Mucosa of rectum (tissue), 2 donors: ENCODE measurements around the gene KDSR.
A peak's percentile ranks its signal among the peaks of the same experiment; 100 is the strongest.

Experiments
- H3K27ac ChIP-seq, 2 donors: one replicate each; pipeline ENCODE4 v1.7.0; 2013; ENCODE audit warnings: inconsistent platforms in 2 of 2, low read depth in 2 of 2, low read length in 2 of 2
- H3K27me3 ChIP-seq, 2 donors: one replicate each; pipeline ENCODE4 v1.7.0; 2013; ENCODE audit warnings: low read length in 2 of 2; ENCODE audit not compliant: control insufficient read depth in 2 of 2, insufficient read depth in 2 of 2
- H3K36me3 ChIP-seq, 2 donors: one replicate each; pipeline ENCODE4 v1.7.0; 2013; ENCODE audit warnings: low read length in 2 of 2; ENCODE audit not compliant: control insufficient read depth in 2 of 2, insufficient read depth in 2 of 2
- H3K4me1 ChIP-seq, 2 donors: one replicate each; pipeline ENCODE4 v1.7.0; 2013; ENCODE audit warnings: low read length in 2 of 2, mild to moderate bottlenecking in 1 of 2; ENCODE audit not compliant: control insufficient read depth in 2 of 2, insufficient read depth in 2 of 2
- H3K4me3 ChIP-seq, 2 donors: one replicate each; pipeline ENCODE4 v1.7.0; 2013; ENCODE audit warnings: low read length in 2 of 2
- H3K9ac ChIP-seq, 2 donors: one replicate each; pipeline ENCODE4 v1.7.0; 2013; ENCODE audit warnings: low read length in 2 of 2, low read depth in 1 of 2, mild to moderate bottlenecking in 1 of 2
- H3K9me3 ChIP-seq, 2 donors: one replicate each; pipeline ENCODE4 v1.7.0; 2013; ENCODE audit warnings: low read length in 2 of 2; ENCODE audit not compliant: control insufficient read depth in 2 of 2
- donor health status: healthy.
- donor health status: Normal muscosa, but diverticular disease.

KDSR gene

GRCh38 chr18:63322908-63323634 lies 43.9 kb downstream of the KDSR start:
- Histone ChIP-seq H3K36me3 (no peaks in the 10 kb centered on the region), H3K27me3 (no peaks in the 10 kb centered on the region), H3K4me1 (peaks cover 9 to 13% of the 10 kb centered on the region in 2 donors), H3K27ac (peak overlapping the region; percentile 7 to 20), H3K4me3 (no peak overlapping the region), H3K9me3 (no peaks in the 10 kb centered on the region), H3K9ac (peak overlapping the region in 1 of 2 donors; percentile 37)

- H3K4me3 ChIP-seq, result no peak overlapping the region
- H3K9ac ChIP-seq, result no peak overlapping the region
- H3K36me3 ChIP-seq, result no peaks in the 10 kb centered on the region
- H3K27me3 ChIP-seq, result no peaks in the 10 kb centered on the region
- peaks cover 13 to 16% of the 10 kb centered on the region in 2 donors for H3K4me1 ChIP-seq
- H3K9me3 ChIP-seq, result no peaks in the 10 kb centered on the region
- peak overlapping the region in 1 of 2 donors; percentile 7 for H3K27ac ChIP-seq
These were observed 44.8 kb downstream of the KDSR start for GRCh38 chr18:63322206-63322605.

- H3K4me3 ChIP-seq, result peak overlapping the region in 1 of 2 donors; percentile 81
- H3K27ac ChIP-seq, result peak overlapping the region in 1 of 2 donors; percentile 85
- peaks cover 13 to 16% of the 10 kb centered on the region in 2 donors for H3K4me1 ChIP-seq
- peak overlapping the region; percentile 76 to 90 for H3K9ac ChIP-seq
- H3K27me3 ChIP-seq, result no peaks in the 10 kb centered on the region
- no peaks in the 10 kb centered on the region for H3K36me3 ChIP-seq
- H3K9me3 ChIP-seq, result no peaks in the 10 kb centered on the region
These were observed 45.7 kb downstream of the KDSR start for GRCh38 chr18:63321291-63321690.

- Histone ChIP-seq H3K9me3 (no peaks in the 10 kb centered on the region), H3K9ac (peak overlapping the region; percentile 76 to 90), H3K4me3 (peak overlapping the region; percentile 81 to 85), H3K36me3 (no peaks in the 10 kb centered on the region), H3K27ac (peak overlapping the region; percentile 84 to 85), H3K27me3 (no peaks in the 10 kb centered on the region), H3K4me1 (peaks cover 13 to 16% of the 10 kb centered on the region in 2 donors)
These were observed 46.1 kb downstream of the KDSR start for GRCh38 chr18:63320975-63321265.

- Histone ChIP-seq H3K4me1 (peaks cover 13 to 16% of the 10 kb centered on the region in 2 donors), H3K9ac (peak overlapping the region; percentile 76 to 90), H3K27ac (peak overlapping the region; percentile 84 to 85), H3K4me3 (peak overlapping the region; percentile 81 to 85), H3K9me3 (no peaks in the 10 kb centered on the region), H3K36me3 (no peaks in the 10 kb centered on the region), H3K27me3 (no peaks in the 10 kb centered on the region)
These were observed 46.7 kb downstream of the KDSR start for GRCh38 chr18:63320123-63320974.

- H3K4me1 ChIP-seq, result peaks cover 13 to 16% of the 10 kb centered on the region in 2 donors
- peak within 1 kb of the TSS; percentile 84 to 88 for H3K27ac ChIP-seq
- H3K36me3 ChIP-seq, result no peaks in the 10 kb centered on the region
- no peaks in the 10 kb centered on the region for H3K27me3 ChIP-seq
- H3K4me3 ChIP-seq, result peak within 1 kb of the TSS; percentile 91 to 97
- no peaks in the 10 kb centered on the region for H3K9me3 ChIP-seq
- peak within 1 kb of the TSS; percentile 76 to 90 for H3K9ac ChIP-seq
These were observed 47.5 kb downstream of the KDSR start, which contains the start of gene BCL2 for GRCh38 chr18:63319383-63320122. TSS of gene BCL2 (minus strand) at chr18:63319769.

- Histone ChIP-seq H3K4me1 (peaks cover 13 to 16% of the 10 kb centered on the region in 2 donors), H3K27ac (peak overlapping the region; percentile 83 to 88), H3K9me3 (no peaks in the 10 kb centered on the region), H3K4me3 (peak overlapping the region; percentile 91 to 97), H3K36me3 (no peaks in the 10 kb centered on the region), H3K27me3 (no peaks in the 10 kb centered on the region), H3K9ac (peak overlapping the region; percentile 69 to 83)
These were observed 48.1 kb downstream of the KDSR start for GRCh38 chr18:63318889-63319382.

- Histone ChIP-seq H3K4me3 (peak overlapping the region; percentile 91 to 97), H3K9me3 (no peaks in the 10 kb centered on the region), H3K9ac (peak overlapping the region; percentile 69 to 83), H3K4me1 (peaks cover 16 to 17% of the 10 kb centered on the region in 2 donors), H3K27me3 (no peaks in the 10 kb centered on the region), H3K36me3 (no peaks in the 10 kb centered on the region), H3K27ac (peak overlapping the region; percentile 38 to 67)
These were observed 48.8 kb downstream of the KDSR start for GRCh38 chr18:63317982-63318888.

- H3K9ac ChIP-seq, result peak overlapping the region; percentile 7 to 83
- peak overlapping the region; percentile 38 to 67 for H3K27ac ChIP-seq
- H3K9me3 ChIP-seq, result no peaks in the 10 kb centered on the region
- peaks cover 12 to 14% of the 10 kb centered on the region in 2 donors for H3K4me1 ChIP-seq
- H3K27me3 ChIP-seq, result no peaks in the 10 kb centered on the region
- peak overlapping the region; percentile 91 to 97 for H3K4me3 ChIP-seq
- H3K36me3 ChIP-seq, result no peaks in the 10 kb centered on the region
These were observed 49.5 kb downstream of the KDSR start for GRCh38 chr18:63317556-63317946.
